ENCODE results near the gene ATP5PO. TPM values are rescaled to one million over a fixed set of nuclear protein-coding genes. Genes with fewer than 3 reads are reported as not detected.

Gene ATP5PO
- total and polyA plus RNA-seq, 2 of the 8 experiments (the other 6 are each of a cell fraction or from before 2014, with no cell fraction given): 251 to 267 TPM

- no peak for TF ChIP-seq BCL11A (IDR thresholded peaks at IDR 0.05; ENCODE audit: low read depth in 2 of 2, low read length in 2 of 2)
- TF ChIP-seq PHF8 (conservative IDR thresholded peaks at IDR 0.05; ENCODE audit: low read depth, low read length): no peak
- TF ChIP-seq SUZ12 (IDR thresholded peaks at IDR 0.05; ENCODE audit: low read length): no peak
- TF ChIP-seq CEBPB (IDR thresholded peaks at IDR 0.05; ENCODE audit: low read depth, low read length): no peak
- no peak for TF ChIP-seq TAF1 (IDR thresholded peaks at IDR 0.05; ENCODE audit: low read depth, low read length)
- no peak for TF ChIP-seq BRCA1 (IDR thresholded peaks at IDR 0.05; ENCODE audit: low read depth, low read length)
- TF ChIP-seq CBX5 (IDR thresholded peaks at IDR 0.05; ENCODE audit: low read depth, low read length): no peak
- no peak for TF ChIP-seq TCF12 (IDR thresholded peaks at IDR 0.05; ENCODE audit: low read depth, low read length)
- no peak for TF ChIP-seq NRF1 (IDR thresholded peaks at IDR 0.05; ENCODE audit: low read depth, low read length)
- TF ChIP-seq SIRT6 (IDR thresholded peaks at IDR 0.05; ENCODE audit: low read length): no peak
- no peak for TF ChIP-seq GABPA (IDR thresholded peaks at IDR 0.05; ENCODE audit: borderline replicate concordance, insufficient read depth, low read length)
- no peak for TF ChIP-seq EZH2 (IDR thresholded peaks at IDR 0.05; ENCODE audit: low read depth, low read length, severe bottlenecking)
- peak; percentile 72; the same call in 1 of the 2 replicates for TF ChIP-seq E2F6 (IDR thresholded peaks at IDR 0.05)
- no peak for TF ChIP-seq CBX8 (IDR thresholded peaks at IDR 0.05; ENCODE audit: borderline replicate concordance, low read depth, low read length)
- TF ChIP-seq JUN (IDR thresholded peaks at IDR 0.05; ENCODE audit: low read depth, low read length): no peak
- no peak for TF ChIP-seq ASH2L (IDR thresholded peaks at IDR 0.05; ENCODE audit: low read length)
- peak; percentile 79 for TF ChIP-seq USF2 (IDR thresholded peaks at IDR 0.05; ENCODE audit: low read length)
- no peak for TF ChIP-seq RFX5 (IDR thresholded peaks at IDR 0.05; ENCODE audit: borderline replicate concordance, low read depth, low read length)
- TF ChIP-seq ZNF274 (IDR thresholded peaks at IDR 0.05; ENCODE audit: borderline replicate concordance, extremely low read depth, low read length): no peak
- TF ChIP-seq CREB1 (IDR thresholded peaks at IDR 0.05): peak; percentile 62
- no peak for TF ChIP-seq HDAC6 (IDR thresholded peaks at IDR 0.05; ENCODE audit: low read depth, low read length)
- TF ChIP-seq TEAD4 (IDR thresholded peaks at IDR 0.05; ENCODE audit: low read depth, low read length): peak; percentile 74; the same call in 1 of the 2 replicates
These were observed 14.0 kb downstream of the ATP5PO start (continued) for GRCh38 chr21:33901412-33902288.
